ENCODE data around the gene ADGRA3.

Gene ADGRA3

DNA sequence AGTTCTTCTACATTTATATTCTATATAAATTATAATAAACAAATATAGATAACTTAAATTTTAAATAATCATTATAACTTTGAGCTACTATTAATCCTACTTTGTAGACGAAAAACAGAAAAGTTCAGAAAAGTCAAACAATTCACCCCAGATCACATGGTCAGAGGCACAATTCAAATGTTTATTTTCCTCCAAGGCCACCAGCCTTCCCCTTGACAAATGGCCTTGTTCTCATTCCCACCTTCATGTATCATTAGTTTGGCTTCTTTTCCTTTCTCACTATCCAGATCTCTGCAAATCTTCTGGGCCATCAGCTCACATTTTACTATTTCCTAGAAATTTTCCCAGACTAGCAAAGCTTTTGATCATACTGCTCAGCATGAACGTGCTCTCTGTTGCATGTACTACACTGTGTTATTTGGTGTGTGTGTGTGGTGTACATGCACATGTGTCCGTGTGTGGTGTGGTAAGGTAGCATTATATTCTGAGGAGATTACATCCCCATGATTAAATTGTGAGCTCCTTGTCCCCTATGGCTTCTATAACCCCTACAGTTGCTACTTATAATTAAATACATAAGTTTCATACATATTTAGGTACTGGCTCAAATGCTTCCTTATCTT, 61.5 kb downstream of the ADGRA3 start:
- no peak for DNase-seq (ENCODE audit: extremely low spot score)
- CTCF ChIA-PET: interaction anchor here (1.6 kb wide), 1 partner anchor 10 kb away, joined by 4 read pairs; no protein-coding TSS in a partner anchor
- POLR2A ChIA-PET: no interaction called here
- TF ChIP-seq, protein P1, sequence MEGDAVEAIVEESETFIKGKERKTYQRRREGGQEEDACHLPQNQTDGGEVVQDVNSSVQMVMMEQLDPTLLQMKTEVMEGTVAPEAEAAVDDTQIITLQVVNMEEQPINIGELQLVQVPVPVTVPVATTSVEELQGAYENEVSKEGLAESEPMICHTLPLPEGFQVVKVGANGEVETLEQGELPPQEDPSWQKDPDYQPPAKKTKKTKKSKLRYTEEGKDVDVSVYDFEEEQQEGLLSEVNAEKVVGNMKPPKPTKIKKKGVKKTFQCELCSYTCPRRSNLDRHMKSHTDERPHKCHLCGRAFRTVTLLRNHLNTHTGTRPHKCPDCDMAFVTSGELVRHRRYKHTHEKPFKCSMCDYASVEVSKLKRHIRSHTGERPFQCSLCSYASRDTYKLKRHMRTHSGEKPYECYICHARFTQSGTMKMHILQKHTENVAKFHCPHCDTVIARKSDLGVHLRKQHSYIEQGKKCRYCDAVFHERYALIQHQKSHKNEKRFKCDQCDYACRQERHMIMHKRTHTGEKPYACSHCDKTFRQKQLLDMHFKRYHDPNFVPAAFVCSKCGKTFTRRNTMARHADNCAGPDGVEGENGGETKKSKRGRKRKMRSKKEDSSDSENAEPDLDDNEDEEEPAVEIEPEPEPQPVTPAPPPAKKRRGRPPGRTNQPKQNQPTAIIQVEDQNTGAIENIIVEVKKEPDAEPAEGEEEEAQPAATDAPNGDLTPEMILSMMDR (IDR thresholded peaks at IDR 0.05; ENCODE audit: control extremely low read depth, extremely low read depth, low read depth, missing control alignments): no peak

- ChIA-PET POLR2A (no interaction called here), CTCF (interaction anchor here (1.3 kb wide), 1 partner anchor 9 kb away, joined by 4 read pairs; no protein-coding TSS in a partner anchor)
- TF ChIP-seq, protein P1 (IDR thresholded peaks at IDR 0.05; ENCODE audit: control extremely low read depth, extremely low read depth, low read depth, missing control alignments): no peak
- no peak for DNase-seq (ENCODE audit: extremely low spot score)
These were observed 71.1 kb downstream of the ADGRA3 start for GRCh38 chr4:22444813-22445212.

DNA sequence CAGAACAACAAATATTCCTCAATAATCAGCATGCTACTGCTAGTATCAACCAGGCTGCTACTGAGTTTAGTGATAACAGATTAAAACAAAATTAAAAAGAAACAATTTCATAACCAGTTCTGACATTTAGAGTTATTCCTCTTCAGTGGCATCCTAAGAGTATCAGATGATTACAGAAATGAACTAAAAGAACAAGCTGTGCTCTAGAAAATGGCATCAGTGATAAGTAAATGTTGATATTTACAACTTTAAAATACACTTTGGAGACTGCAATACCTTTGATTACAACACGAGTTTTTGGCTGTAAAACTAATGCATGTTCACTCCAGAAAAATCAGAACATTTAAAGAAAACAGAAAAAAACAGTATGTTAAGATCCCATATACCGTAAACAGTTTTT, 72.9 kb downstream of the ADGRA3 start:
- POLR2A ChIA-PET: no interaction called here
- CTCF ChIA-PET: no interaction called here
- DNase-seq (ENCODE audit: extremely low spot score): no peak
- TF ChIP-seq, protein P1 (IDR thresholded peaks at IDR 0.05; ENCODE audit: control extremely low read depth, extremely low read depth, low read depth, missing control alignments): no peak

GRCh38 chr4:22440999-22441398, 74.9 kb downstream of the ADGRA3 start:
- TF ChIP-seq, protein P1 (IDR thresholded peaks at IDR 0.05; ENCODE audit: control extremely low read depth, extremely low read depth, low read depth, missing control alignments): no peak
- ChIA-PET CTCF (interaction anchor here (0.9 to 1.3 kb wide), 4 partner anchors 12 to 24 kb away, joined by 3 to 4 read pairs (median 3); no protein-coding TSS in a partner anchor), POLR2A (no interaction called here)
- DNase-seq (ENCODE audit: extremely low spot score): no peak

DNA sequence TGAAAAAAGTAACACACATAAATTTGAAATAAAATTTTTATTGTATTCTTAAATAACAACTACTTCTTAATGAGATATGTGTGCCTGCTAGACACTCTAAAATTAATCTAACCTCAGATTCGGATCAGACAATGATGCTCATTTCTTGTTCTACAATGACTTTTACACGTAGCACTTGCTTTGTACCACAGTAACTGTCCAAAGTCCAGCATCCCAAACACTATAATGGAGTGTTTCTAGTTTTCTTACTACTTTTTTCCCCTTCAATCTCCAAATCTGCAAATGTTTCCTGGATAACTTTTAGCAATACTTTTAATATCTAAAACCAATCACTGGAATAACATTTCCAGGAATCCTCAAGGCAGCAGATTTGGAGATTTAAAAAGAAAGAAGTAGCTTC, 75.9 kb downstream of the ADGRA3 start:
- TF ChIP-seq, protein P1 (IDR thresholded peaks at IDR 0.05; ENCODE audit: control extremely low read depth, extremely low read depth, low read depth, missing control alignments): no peak
- POLR2A ChIA-PET: no interaction called here
- DNase-seq (ENCODE audit: extremely low spot score): no peak
- CTCF ChIA-PET: interaction anchor here (1.0 to 1.1 kb wide), 3 partner anchors 12 to 46 kb away, joined by 3 read pairs; no protein-coding TSS in a partner anchor

- TF ChIP-seq, protein P1 (IDR thresholded peaks at IDR 0.05; ENCODE audit: control extremely low read depth, extremely low read depth, low read depth, missing control alignments): no peak
- CTCF ChIA-PET: interaction anchor here (0.7 kb wide), 1 partner anchor 8 kb away, joined by 3 read pairs; no protein-coding TSS in a partner anchor
- no peak for DNase-seq (ENCODE audit: extremely low spot score)
- POLR2A ChIA-PET: no interaction called here
These were observed 80.2 kb downstream of the ADGRA3 start for GRCh38 chr4:22435652-22436051.
